M059J (cell line): Measurements from ENCODE around the gene SAMD9L. TPM values are rescaled to one million over a fixed set of nuclear protein-coding genes. Genes with fewer than 3 reads are reported as not detected.
"Not testable (repeated sequence)": the region's sequence is repeated elsewhere in the genome, so short reads cannot be mapped to it uniquely, and the experiment has no call there.

Experiments
- DNase-seq: peaks from one replicate; pipeline ENCODE4 v3.0.0-alpha.2; 2012; ENCODE audit warnings: low read depth
- total RNA-seq: library from RNA; depleted of rRNA; stranded (reverse); fragments of >200 nt; shearing (Covaris generic); gene quantifications from 2 replicates; pipeline ENCODE4 v1.2.3, GENCODE V29; 2014

The SAMD9L gene
- total RNA-seq, 1 experiment from 2014 or later = 105 TPM

- DNase-seq = peak; percentile 36
These were observed 2.1 kb downstream of the SAMD9L start for GRCh38 chr7:93146036-93146435.

GRCh38 chr7:93145354-93145753 is 2.8 kb downstream of the SAMD9L start:
- DNase-seq = no peak

- DNase-seq = no peak
These were observed 6.1 kb downstream of the SAMD9L start for GRCh38 chr7:93142127-93142526.

GRCh38 chr7:93140582-93141191 is 7.5 kb downstream of the SAMD9L start:
- no peak for DNase-seq

- DNase-seq = no peak
These were observed 9.6 kb downstream of the SAMD9L start for GRCh38 chr7:93138576-93138975.

GRCh38 chr7:93133005-93133404 is 15.2 kb downstream of the SAMD9L start:
- DNase-seq = no peak

GRCh38 chr7:93132216-93132615 is 16.0 kb downstream of the SAMD9L start:
- no peak for DNase-seq

- not testable (repeated sequence) for DNase-seq
These were observed 21.2 kb downstream of the SAMD9L start for GRCh38 chr7:93126954-93127353.

GRCh38 chr7:93123532-93123931 is 24.7 kb downstream of the SAMD9L start:
- DNase-seq = not testable (repeated sequence)

GRCh38 chr7:93120592-93121549 is 27.3 kb downstream of the SAMD9L start:
- DNase-seq = no peak

GRCh38 chr7:93119191-93119905 is 28.8 kb downstream of the SAMD9L start:
- DNase-seq = peak; percentile 86

- DNase-seq = peak; percentile 97
These were observed 30.2 kb downstream of the SAMD9L start, which contains the start of gene SAMD9 for GRCh38 chr7:93117852-93118530. Gene SAMD9, minus strand, starts transcription at chr7:93117979. Its CDS starts 11,882 bp downstream, at chr7:93106097.

GRCh38 chr7:93117327-93117726 is 30.9 kb downstream of the SAMD9L start:
- DNase-seq = peak; percentile 34

GRCh38 chr7:93115796-93116195 is 32.4 kb downstream of the SAMD9L start:
- DNase-seq = peak; percentile 80

- DNase-seq = no peak
These were observed 40.2 kb downstream of the SAMD9L start for GRCh38 chr7:93108003-93108402.

- DNase-seq = peak; percentile 43
These were observed 50.8 kb downstream of the SAMD9L start for GRCh38 chr7:93097388-93097787.

GRCh38 chr7:93092757-93093370 is 55.3 kb downstream of the SAMD9L start:
- DNase-seq = peak; percentile 46
